Measurements from ENCODE around the gene RAPGEF1.

RAPGEF1 gene

GRCh38 chr9:131704988-131705387, 34.9 kb downstream of the RAPGEF1 start:
- FAIRE-seq = no peak

GRCh38 chr9:131704141-131704983, 35.5 kb downstream of the RAPGEF1 start:
- no peak for FAIRE-seq

GRCh38 chr9:131703697-131704096, 36.2 kb downstream of the RAPGEF1 start:
- FAIRE-seq = no peak

- no peak for FAIRE-seq
These were observed 37.0 kb downstream of the RAPGEF1 start for GRCh38 chr9:131702911-131703310.

GRCh38 chr9:131701789-131702337, 38.0 kb downstream of the RAPGEF1 start:
- FAIRE-seq = no peak

- FAIRE-seq = no peak
These were observed 38.5 kb downstream of the RAPGEF1 start for GRCh38 chr9:131701436-131701781.

- FAIRE-seq = no peak
These were observed 39.0 kb downstream of the RAPGEF1 start for GRCh38 chr9:131700765-131701435.

- FAIRE-seq = no peak
These were observed 39.8 kb downstream of the RAPGEF1 start for GRCh38 chr9:131700076-131700475.

- no peak for FAIRE-seq
These were observed 41.3 kb downstream of the RAPGEF1 start for GRCh38 chr9:131698618-131698985.

- no peak for FAIRE-seq
These were observed 41.8 kb downstream of the RAPGEF1 start for GRCh38 chr9:131697908-131698617.

GRCh38 chr9:131697097-131697496, 42.8 kb downstream of the RAPGEF1 start:
- no peak for FAIRE-seq

- FAIRE-seq = no peak
These were observed 43.9 kb downstream of the RAPGEF1 start for GRCh38 chr9:131695836-131696460.

GRCh38 chr9:131695366-131695765, 44.5 kb downstream of the RAPGEF1 start:
- no peak for FAIRE-seq

GRCh38 chr9:131693651-131694597, 46.0 kb downstream of the RAPGEF1 start:
- no peak for FAIRE-seq

GRCh38 chr9:131692612-131693562, 47.0 kb downstream of the RAPGEF1 start:
- FAIRE-seq = no peak

- FAIRE-seq = no peak
These were observed 47.8 kb downstream of the RAPGEF1 start for GRCh38 chr9:131691969-131692611.

GRCh38 chr9:131690941-131691573, 48.8 kb downstream of the RAPGEF1 start:
- no peak for FAIRE-seq

- FAIRE-seq = no peak
These were observed 49.4 kb downstream of the RAPGEF1 start for GRCh38 chr9:131690462-131690861.

- FAIRE-seq = no peak
These were observed 51.5 kb downstream of the RAPGEF1 start for GRCh38 chr9:131688377-131688776.
